ENCODE measurements around the gene DDX41. TPM values are rescaled to one million over a fixed set of nuclear protein-coding genes. Genes with fewer than 3 reads are reported as not detected.
A peak's percentile ranks its signal among the peaks of the same experiment; 100 is the strongest.
"Not testable (repeated sequence)": the region's sequence is repeated elsewhere in the genome, so short reads cannot be mapped to it uniquely, and the experiment has no call there.

DDX41 gene
- total and polyA plus RNA-seq, 12 donors = 19.7 to 55.7 (median 30.4) TPM

DNA sequence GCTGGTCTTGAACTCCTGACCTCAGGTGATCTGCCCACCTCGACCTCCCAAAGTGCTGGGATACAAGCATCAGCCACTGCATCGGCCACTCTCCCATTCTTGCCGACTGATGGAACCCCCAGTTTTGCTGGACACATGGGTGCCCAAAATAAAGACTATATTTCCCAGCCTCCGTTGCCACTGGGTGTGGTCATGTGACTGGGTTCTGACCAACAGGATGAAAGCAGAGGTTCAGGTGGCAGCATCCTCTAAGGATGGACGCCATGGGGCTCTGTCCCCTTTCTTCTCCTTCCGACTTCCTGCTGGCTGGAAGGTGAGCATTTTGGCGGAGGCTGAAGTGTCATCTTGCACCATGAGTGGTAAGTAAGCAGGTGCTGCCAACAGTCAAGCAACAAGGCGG lies 29.6 kb downstream of the DDX41 start:
- H3K4me1 ChIP-seq = peaks cover 0 to 9% (median 0%) of the 10 kb centered on the region in 9 donors
- no peak overlapping the region for H3K4me3 ChIP-seq
- H3K36me3 ChIP-seq = peaks cover 1 to 93% (median 60%) of the 10 kb centered on the region in 9 donors
- 94 to 95% methylated on average over 8 of the region's 8 CpGs for WGBS, 2 donors
- no peaks in the 10 kb centered on the region for H3K27me3 ChIP-seq
- no peaks in the 10 kb centered on the region for H3K9me3 ChIP-seq
- no peak for ATAC-seq
- TF ChIP-seq, protein P1, sequence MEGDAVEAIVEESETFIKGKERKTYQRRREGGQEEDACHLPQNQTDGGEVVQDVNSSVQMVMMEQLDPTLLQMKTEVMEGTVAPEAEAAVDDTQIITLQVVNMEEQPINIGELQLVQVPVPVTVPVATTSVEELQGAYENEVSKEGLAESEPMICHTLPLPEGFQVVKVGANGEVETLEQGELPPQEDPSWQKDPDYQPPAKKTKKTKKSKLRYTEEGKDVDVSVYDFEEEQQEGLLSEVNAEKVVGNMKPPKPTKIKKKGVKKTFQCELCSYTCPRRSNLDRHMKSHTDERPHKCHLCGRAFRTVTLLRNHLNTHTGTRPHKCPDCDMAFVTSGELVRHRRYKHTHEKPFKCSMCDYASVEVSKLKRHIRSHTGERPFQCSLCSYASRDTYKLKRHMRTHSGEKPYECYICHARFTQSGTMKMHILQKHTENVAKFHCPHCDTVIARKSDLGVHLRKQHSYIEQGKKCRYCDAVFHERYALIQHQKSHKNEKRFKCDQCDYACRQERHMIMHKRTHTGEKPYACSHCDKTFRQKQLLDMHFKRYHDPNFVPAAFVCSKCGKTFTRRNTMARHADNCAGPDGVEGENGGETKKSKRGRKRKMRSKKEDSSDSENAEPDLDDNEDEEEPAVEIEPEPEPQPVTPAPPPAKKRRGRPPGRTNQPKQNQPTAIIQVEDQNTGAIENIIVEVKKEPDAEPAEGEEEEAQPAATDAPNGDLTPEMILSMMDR (IDR thresholded peaks at IDR 0.05) = no peak
- intact Hi-C loops (cut with DNase I) = no loop called here
- no peak for DNase-seq
- H3K27ac ChIP-seq = no peak overlapping the region

DNA sequence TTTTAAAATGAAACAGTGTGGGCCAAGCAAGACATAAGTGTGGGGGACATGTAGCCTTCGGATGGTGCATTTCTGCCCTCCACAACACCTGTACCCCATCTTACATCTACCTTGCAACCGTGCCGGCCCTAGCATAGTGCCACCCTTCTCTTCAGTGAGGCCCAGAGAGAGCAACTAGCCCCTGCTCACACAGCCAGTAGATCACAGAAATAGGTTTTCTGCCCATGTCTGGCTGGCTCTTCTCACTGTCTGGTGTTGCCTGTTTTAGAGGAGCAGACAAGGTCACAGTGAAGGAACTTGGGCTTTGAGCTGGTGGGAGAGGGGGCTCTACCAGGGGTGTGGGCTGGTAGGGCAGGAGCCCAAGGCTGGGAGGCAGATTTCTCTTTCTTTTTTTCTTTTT lies 30.5 kb downstream of the DDX41 start:
- Histone ChIP-seq H3K4me1 (peaks cover 0 to 10% (median 0%) of the 10 kb centered on the region in 9 donors), H3K9me3 (no peaks in the 10 kb centered on the region), H3K27me3 (no peaks in the 10 kb centered on the region), H3K36me3 (peaks cover 0 to 93% (median 51%) of the 10 kb centered on the region in 9 donors), H3K4me3 (no peak overlapping the region), H3K27ac (no peak overlapping the region)
- no peak for ATAC-seq
- 97% methylated on average over 3 of the region's 3 CpGs for WGBS, 2 donors
- TF ChIP-seq, protein P1 (IDR thresholded peaks at IDR 0.05) = no peak
- intact Hi-C loops (cut with DNase I) = no loop called here
- DNase-seq = no peak

DNA sequence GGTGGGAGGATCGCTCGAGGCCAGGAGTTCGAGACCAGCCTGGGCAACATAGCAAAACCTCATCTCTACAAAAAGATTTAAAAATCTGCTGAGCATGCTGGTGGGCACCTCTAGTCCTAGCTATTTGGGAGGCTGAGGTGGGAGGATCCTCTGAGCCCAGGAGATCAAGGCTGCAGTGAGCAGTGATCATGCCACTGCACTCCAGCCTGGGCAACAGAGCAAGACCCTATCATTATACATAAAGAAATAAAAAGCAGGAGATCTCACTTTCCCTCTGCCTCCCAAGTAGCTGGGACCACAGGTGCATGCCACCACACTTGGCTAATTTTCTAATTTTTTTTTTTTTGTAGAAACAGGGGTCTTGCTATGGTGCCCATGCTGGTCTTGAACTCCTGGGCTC lies 31.0 kb downstream of the DDX41 start:
- H3K4me1 ChIP-seq; DNase-seq; ATAC-seq; H3K4me3 ChIP-seq; H3K27ac ChIP-seq; H3K9me3 ChIP-seq; intact Hi-C loops (cut with DNase I); H3K27me3 ChIP-seq: not testable (repeated sequence)
- 98 to 99% methylated on average over 3 of the region's 3 CpGs for WGBS, 2 donors
- peaks cover 0 to 89% (median 46%) of the 10 kb centered on the region in 9 donors for H3K36me3 ChIP-seq

- Histone ChIP-seq H3K27me3 (no peaks in the 10 kb centered on the region), H3K4me3 (no peak overlapping the region), H3K9me3 (no peaks in the 10 kb centered on the region), H3K4me1 (peaks cover 0 to 10% (median 2%) of the 10 kb centered on the region in 9 donors), H3K27ac (peak overlapping the region in 1 of 10 donors; percentile 20), H3K36me3 (peaks cover 0 to 82% (median 40%) of the 10 kb centered on the region in 9 donors)
- 79 to 80% methylated on average over 13 of the region's 13 CpGs for WGBS, 2 donors
- intact Hi-C loops (cut with DNase I) = no loop called here
- TF ChIP-seq, protein P1 (IDR thresholded peaks at IDR 0.05) = no peak
- no peak for DNase-seq
- ATAC-seq = peak in 1 of 8 donors; percentile 7
Observed at GRCh38 chr5:177484902-177485549, 31.7 kb downstream of the DDX41 start.
